Liver (tissue), 9 donors: Measurements from ENCODE around the gene NUDC. TPM values are rescaled to one million over a fixed set of nuclear protein-coding genes. Genes with fewer than 3 reads are reported as not detected.

Experiments
- DNase-seq: peaks from one replicate; pipeline ENCODE4 v3.0.0-alpha.2; 2017; ENCODE audit warnings: low spot score
- H3K27ac ChIP-seq, 2 donors: one replicate each; pipeline ENCODE4 v1.7.0; 2013; ENCODE audit warnings: inconsistent platforms in 2 of 2, low read length in 2 of 2, control low read depth in 1 of 2, low read depth in 1 of 2, mild to moderate bottlenecking in 1 of 2
- H3K27me3 ChIP-seq, 4 donors: one replicate each; pipeline versions ENCODE4 v1.6.1 to v1.7.0; 2013; ENCODE audit warnings: low read length in 3 of 4, inconsistent platforms in 1 of 4, mild to moderate bottlenecking in 1 of 4, moderate library complexity in 1 of 4; ENCODE audit not compliant: control insufficient read depth in 4 of 4, insufficient read depth in 4 of 4
- H3K36me3 ChIP-seq, 4 donors: one replicate each; pipeline versions ENCODE4 v1.6.1 to v1.7.0; 2013; ENCODE audit warnings: low read length in 3 of 4, mild to moderate bottlenecking in 3 of 4, low read depth in 1 of 4, moderate library complexity in 1 of 4; ENCODE audit not compliant: control insufficient read depth in 4 of 4, insufficient read depth in 3 of 4
- H3K4me1 ChIP-seq, 4 donors: one replicate each; pipeline versions ENCODE4 v1.6.1 to v1.7.0; 2013; ENCODE audit warnings: low read length in 3 of 4, mild to moderate bottlenecking in 3 of 4, moderate library complexity in 1 of 4; ENCODE audit not compliant: control insufficient read depth in 4 of 4, insufficient read depth in 4 of 4
- H3K4me3 ChIP-seq, 3 donors: one replicate each; pipeline versions ENCODE4 v1.6.1 to v1.7.0; 2013; ENCODE audit warnings: low read length in 3 of 3, control low read depth in 1 of 3, low read depth in 1 of 3, mild to moderate bottlenecking in 1 of 3
- H3K9ac ChIP-seq, 2 donors: one replicate each; pipeline ENCODE4 v1.7.0; 2013; ENCODE audit warnings: low read length in 2 of 2, mild to moderate bottlenecking in 2 of 2, moderate library complexity in 2 of 2, control low read depth in 1 of 2, low read depth in 1 of 2
- H3K9me3 ChIP-seq, 4 donors: one replicate each; pipeline versions ENCODE4 v1.6.1 to v1.7.0; 2013; ENCODE audit warnings: low read length in 3 of 4; ENCODE audit not compliant: control insufficient read depth in 4 of 4
- EGR1 ChIP-seq, 2 donors: IDR thresholded peaks; 2 replicates each; pipeline ENCODE4 v1.6.1; 2016 to 2018; ENCODE audit warnings: antibody characterized with exemption in 2 of 2, low read depth in 2 of 2
- FOXA1 ChIP-seq: IDR thresholded peaks from 2 replicates; pipeline ENCODE4 v1.6.1; 2016; ENCODE audit warnings: antibody characterized with exemption
- FOXA2 ChIP-seq: IDR thresholded peaks from 2 replicates; pipeline ENCODE4 v1.6.1; 2016; ENCODE audit warnings: antibody characterized with exemption
- GABPA ChIP-seq, 2 donors: IDR thresholded peaks in 1 of 2; conservative IDR thresholded peaks in 1 of 2; 2 replicates each; pipeline ENCODE4 v1.6.1; 2016; ENCODE audit warnings: antibody characterized with exemption in 2 of 2, mild to moderate bottlenecking in 1 of 2, moderate library complexity in 1 of 2
- HNF4A ChIP-seq, 2 donors: conservative IDR thresholded peaks; 2 replicates each; pipeline ENCODE4 v1.6.1; 2016; ENCODE audit warnings: antibody characterized with exemption in 2 of 2, mild to moderate bottlenecking in 2 of 2
- HNF4G ChIP-seq: IDR thresholded peaks from 2 replicates; pipeline ENCODE4 v1.6.1; 2016; ENCODE audit warnings: antibody characterized with exemption
- JUND ChIP-seq, 2 donors: IDR thresholded peaks; 2 replicates each; pipeline ENCODE4 v1.6.1; 2016; ENCODE audit warnings: antibody characterized with exemption in 2 of 2
- NR2F2 ChIP-seq: IDR thresholded peaks from 2 replicates; pipeline ENCODE4 v1.6.1; 2016; ENCODE audit warnings: antibody characterized with exemption
- RAD21 ChIP-seq, 2 donors: IDR thresholded peaks; 2 replicates each; pipeline ENCODE4 v1.6.1; 2016; ENCODE audit warnings: antibody characterized with exemption in 2 of 2, mild to moderate bottlenecking in 2 of 2
- RXRA ChIP-seq, 2 donors: IDR thresholded peaks; 2 replicates each; pipeline ENCODE4 v1.6.1; 2017 to 2018; ENCODE audit warnings: antibody characterized with exemption in 2 of 2, mild to moderate bottlenecking in 1 of 2
- SP1 ChIP-seq: IDR thresholded peaks from 2 replicates; pipeline ENCODE4 v1.6.1; 2018; ENCODE audit warnings: antibody characterized with exemption, mild to moderate bottlenecking
- TAF1 ChIP-seq: conservative IDR thresholded peaks from 2 replicates; pipeline ENCODE4 v1.6.1; 2016; ENCODE audit warnings: antibody characterized with exemption, mild to moderate bottlenecking
- YY1 ChIP-seq: IDR thresholded peaks from 2 replicates; pipeline ENCODE4 v1.6.1; 2016; ENCODE audit warnings: antibody characterized with exemption, mild to moderate bottlenecking
- WGBS: extraction: QIAGEN DNeasy Blood & Tissue Kit; methylation state at CpG from one replicate; pipeline ENCODE4 v1.1.7; 2013; 5-methylcytosine and 5-hydroxymethylcytosine counted together
- polyA plus RNA-seq, 2 donors: library from polyadenylated mRNA; stranded (reverse) in 1 of 2; unstranded in 1 of 2; fragments of 200-250 nt in 1 of 2; fragments of >200 nt in 1 of 2; fragmentation: Nextera tagmentation in 1 of 2; extraction: Ambion mirVana in 1 of 2; gene quantifications; one replicate each; pipeline versions ENCODE4 v1.2.1 to v1.2.3, GENCODE V29; 2013 to 2015
- total RNA-seq, 2 donors: library from RNA; depleted of rRNA; stranded (reverse); fragments of >200 nt; gene quantifications; one replicate each; pipeline ENCODE4 v1.2.3, GENCODE V29; 2014
- TF ChIP-seq, protein P1 (sequence below): IDR thresholded peaks from 2 replicates; pipeline ENCODE4 v1.6.1; 2016; ENCODE audit warnings: antibody characterized with exemption, mild to moderate bottlenecking
- TF ChIP-seq, protein P2 (sequence below): fragments of 150-350 bp; IDR thresholded peaks from 2 replicates; pipeline ENCODE4 v1.5.1; 2017; ENCODE audit warnings: improper control_type of control experiment, low read depth, low read length; ENCODE audit not compliant: missing input control
- TF ChIP-seq, protein P3 (sequence below): IDR thresholded peaks from 2 replicates; pipeline ENCODE4 v1.6.1; 2016; ENCODE audit warnings: antibody characterized with exemption
- TF ChIP-seq, protein P4 (sequence below): IDR thresholded peaks from 2 replicates; pipeline ENCODE4 v1.6.1; 2016; ENCODE audit warnings: antibody characterized with exemption
- TF ChIP-seq, protein P5 (sequence below): IDR thresholded peaks from 2 replicates; pipeline ENCODE4 v1.6.1; 2016; ENCODE audit warnings: antibody characterized with exemption
- donor health status: healthy.
- donor health status: healthy.
- donor health status: healthy.
- donor health status: healthy.
- donor health status: healthy.

Gene NUDC
- total and polyA plus RNA-seq, 4 donors = 18.2 to 50.7 (median 36.2) TPM

DNA sequence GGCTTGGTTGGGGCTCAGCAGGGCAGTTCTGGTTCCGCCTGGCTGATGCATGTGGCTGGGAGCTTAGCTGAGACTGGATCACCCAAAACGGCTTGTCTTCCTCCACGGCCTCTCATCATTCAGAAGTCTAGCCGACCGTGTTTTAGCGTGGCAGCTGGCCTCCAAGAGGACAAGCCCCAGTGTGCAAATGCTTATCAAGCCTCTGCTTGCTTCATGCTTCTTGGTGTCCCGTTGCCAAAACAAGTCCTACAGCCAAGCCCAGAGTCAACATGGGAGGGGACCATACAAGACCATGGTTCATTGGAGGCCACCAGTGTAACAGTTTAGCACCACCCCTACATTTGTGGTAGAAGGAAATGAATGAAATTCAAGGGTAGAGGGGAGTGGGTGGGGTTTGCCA lies 49.3 kb downstream of the NUDC start:
- H3K4me3 ChIP-seq = no peak overlapping the region
- H3K27me3 ChIP-seq = no peaks in the 10 kb centered on the region
- TF ChIP-seq NR2F2 (no peak), HNF4A (conservative IDR thresholded peaks at IDR 0.05) (no peak), HNF4G (no peak), GABPA (IDR thresholded peaks at IDR 0.05 in 1 of 2, conservative IDR thresholded peaks at IDR 0.05 in 1 of 2) (no peak), YY1 (no peak), EGR1 (IDR thresholded peaks at IDR 0.05; ENCODE audit: low read depth in 2 of 2) (no peak), RAD21 (IDR thresholded peaks at IDR 0.05) (no peak), FOXA2 (no peak), TAF1 (no peak), RXRA (IDR thresholded peaks at IDR 0.05) (no peak), FOXA1 (no peak), JUND (IDR thresholded peaks at IDR 0.05) (no peak), SP1 (no peak)
- TF ChIP-seq, protein P1, sequence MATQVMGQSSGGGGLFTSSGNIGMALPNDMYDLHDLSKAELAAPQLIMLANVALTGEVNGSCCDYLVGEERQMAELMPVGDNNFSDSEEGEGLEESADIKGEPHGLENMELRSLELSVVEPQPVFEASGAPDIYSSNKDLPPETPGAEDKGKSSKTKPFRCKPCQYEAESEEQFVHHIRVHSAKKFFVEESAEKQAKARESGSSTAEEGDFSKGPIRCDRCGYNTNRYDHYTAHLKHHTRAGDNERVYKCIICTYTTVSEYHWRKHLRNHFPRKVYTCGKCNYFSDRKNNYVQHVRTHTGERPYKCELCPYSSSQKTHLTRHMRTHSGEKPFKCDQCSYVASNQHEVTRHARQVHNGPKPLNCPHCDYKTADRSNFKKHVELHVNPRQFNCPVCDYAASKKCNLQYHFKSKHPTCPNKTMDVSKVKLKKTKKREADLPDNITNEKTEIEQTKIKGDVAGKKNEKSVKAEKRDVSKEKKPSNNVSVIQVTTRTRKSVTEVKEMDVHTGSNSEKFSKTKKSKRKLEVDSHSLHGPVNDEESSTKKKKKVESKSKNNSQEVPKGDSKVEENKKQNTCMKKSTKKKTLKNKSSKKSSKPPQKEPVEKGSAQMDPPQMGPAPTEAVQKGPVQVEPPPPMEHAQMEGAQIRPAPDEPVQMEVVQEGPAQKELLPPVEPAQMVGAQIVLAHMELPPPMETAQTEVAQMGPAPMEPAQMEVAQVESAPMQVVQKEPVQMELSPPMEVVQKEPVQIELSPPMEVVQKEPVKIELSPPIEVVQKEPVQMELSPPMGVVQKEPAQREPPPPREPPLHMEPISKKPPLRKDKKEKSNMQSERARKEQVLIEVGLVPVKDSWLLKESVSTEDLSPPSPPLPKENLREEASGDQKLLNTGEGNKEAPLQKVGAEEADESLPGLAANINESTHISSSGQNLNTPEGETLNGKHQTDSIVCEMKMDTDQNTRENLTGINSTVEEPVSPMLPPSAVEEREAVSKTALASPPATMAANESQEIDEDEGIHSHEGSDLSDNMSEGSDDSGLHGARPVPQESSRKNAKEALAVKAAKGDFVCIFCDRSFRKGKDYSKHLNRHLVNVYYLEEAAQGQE = no peak
- TF ChIP-seq, protein P2, sequence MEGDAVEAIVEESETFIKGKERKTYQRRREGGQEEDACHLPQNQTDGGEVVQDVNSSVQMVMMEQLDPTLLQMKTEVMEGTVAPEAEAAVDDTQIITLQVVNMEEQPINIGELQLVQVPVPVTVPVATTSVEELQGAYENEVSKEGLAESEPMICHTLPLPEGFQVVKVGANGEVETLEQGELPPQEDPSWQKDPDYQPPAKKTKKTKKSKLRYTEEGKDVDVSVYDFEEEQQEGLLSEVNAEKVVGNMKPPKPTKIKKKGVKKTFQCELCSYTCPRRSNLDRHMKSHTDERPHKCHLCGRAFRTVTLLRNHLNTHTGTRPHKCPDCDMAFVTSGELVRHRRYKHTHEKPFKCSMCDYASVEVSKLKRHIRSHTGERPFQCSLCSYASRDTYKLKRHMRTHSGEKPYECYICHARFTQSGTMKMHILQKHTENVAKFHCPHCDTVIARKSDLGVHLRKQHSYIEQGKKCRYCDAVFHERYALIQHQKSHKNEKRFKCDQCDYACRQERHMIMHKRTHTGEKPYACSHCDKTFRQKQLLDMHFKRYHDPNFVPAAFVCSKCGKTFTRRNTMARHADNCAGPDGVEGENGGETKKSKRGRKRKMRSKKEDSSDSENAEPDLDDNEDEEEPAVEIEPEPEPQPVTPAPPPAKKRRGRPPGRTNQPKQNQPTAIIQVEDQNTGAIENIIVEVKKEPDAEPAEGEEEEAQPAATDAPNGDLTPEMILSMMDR = no peak
- TF ChIP-seq, protein P3, sequence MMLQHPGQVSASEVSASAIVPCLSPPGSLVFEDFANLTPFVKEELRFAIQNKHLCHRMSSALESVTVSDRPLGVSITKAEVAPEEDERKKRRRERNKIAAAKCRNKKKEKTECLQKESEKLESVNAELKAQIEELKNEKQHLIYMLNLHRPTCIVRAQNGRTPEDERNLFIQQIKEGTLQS = no peak
- TF ChIP-seq, protein P4, sequence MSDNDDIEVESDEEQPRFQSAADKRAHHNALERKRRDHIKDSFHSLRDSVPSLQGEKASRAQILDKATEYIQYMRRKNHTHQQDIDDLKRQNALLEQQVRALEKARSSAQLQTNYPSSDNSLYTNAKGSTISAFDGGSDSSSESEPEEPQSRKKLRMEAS = no peak
- no peak overlapping the region for H3K27ac ChIP-seq
- H3K9ac ChIP-seq = no peak overlapping the region
- no peaks in the 10 kb centered on the region for H3K36me3 ChIP-seq
- no peaks in the 10 kb centered on the region for H3K9me3 ChIP-seq
- no peak for DNase-seq
- peaks cover 0 to 7% (median 4%) of the 10 kb centered on the region in 4 donors for H3K4me1 ChIP-seq
- 70% methylated on average over 7 of the region's 7 CpGs for WGBS

DNA sequence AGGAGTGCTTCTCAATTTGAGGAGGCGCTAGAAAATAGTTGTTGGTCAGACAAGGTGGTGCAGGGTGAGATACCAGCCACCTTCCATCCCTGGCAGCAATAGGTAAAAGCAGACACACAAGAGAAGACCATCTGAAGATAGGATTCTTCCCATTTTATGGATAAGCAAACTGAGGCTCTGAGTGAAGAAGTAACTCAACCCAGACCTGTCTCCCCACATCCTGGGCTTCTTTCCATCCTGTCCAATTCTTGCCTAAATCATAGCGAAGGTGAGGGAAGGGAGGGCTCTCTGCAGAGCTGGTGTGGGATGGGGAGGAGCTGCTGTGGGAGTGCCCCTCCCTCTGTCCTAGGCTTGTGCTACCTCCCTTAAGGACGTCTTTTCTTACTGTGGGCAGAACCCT lies 50.0 kb downstream of the NUDC start:
- H3K27ac ChIP-seq = no peak overlapping the region
- no peak for DNase-seq
- 88% methylated on average over 3 of the region's 3 CpGs for WGBS
- H3K9ac ChIP-seq = no peak overlapping the region
- TF ChIP-seq FOXA1 = no peak
- TF ChIP-seq FOXA2 = no peak
- TF ChIP-seq, protein P3 = no peak
- TF ChIP-seq EGR1 (IDR thresholded peaks at IDR 0.05; ENCODE audit: low read depth in 2 of 2) = no peak
- no peak for TF ChIP-seq HNF4G
- no peak for TF ChIP-seq YY1
- TF ChIP-seq, protein P4 = no peak
- TF ChIP-seq, protein P5, sequence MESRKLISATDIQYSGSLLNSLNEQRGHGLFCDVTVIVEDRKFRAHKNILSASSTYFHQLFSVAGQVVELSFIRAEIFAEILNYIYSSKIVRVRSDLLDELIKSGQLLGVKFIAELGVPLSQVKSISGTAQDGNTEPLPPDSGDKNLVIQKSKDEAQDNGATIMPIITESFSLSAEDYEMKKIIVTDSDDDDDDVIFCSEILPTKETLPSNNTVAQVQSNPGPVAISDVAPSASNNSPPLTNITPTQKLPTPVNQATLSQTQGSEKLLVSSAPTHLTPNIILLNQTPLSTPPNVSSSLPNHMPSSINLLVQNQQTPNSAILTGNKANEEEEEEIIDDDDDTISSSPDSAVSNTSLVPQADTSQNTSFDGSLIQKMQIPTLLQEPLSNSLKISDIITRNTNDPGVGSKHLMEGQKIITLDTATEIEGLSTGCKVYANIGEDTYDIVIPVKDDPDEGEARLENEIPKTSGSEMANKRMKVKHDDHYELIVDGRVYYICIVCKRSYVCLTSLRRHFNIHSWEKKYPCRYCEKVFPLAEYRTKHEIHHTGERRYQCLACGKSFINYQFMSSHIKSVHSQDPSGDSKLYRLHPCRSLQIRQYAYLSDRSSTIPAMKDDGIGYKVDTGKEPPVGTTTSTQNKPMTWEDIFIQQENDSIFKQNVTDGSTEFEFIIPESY = no peak
- no peak for TF ChIP-seq RXRA (IDR thresholded peaks at IDR 0.05)
- no peak for TF ChIP-seq HNF4A (conservative IDR thresholded peaks at IDR 0.05)
- no peak for TF ChIP-seq JUND (IDR thresholded peaks at IDR 0.05)
- no peak for TF ChIP-seq SP1
- no peak for TF ChIP-seq TAF1
- TF ChIP-seq GABPA (IDR thresholded peaks at IDR 0.05 in 1 of 2, conservative IDR thresholded peaks at IDR 0.05 in 1 of 2) = no peak
- TF ChIP-seq, protein P2 = no peak
- TF ChIP-seq RAD21 (IDR thresholded peaks at IDR 0.05) = no peak
- TF ChIP-seq NR2F2 = no peak
- H3K27me3 ChIP-seq = no peaks in the 10 kb centered on the region
- peaks cover 0 to 3% (median 2%) of the 10 kb centered on the region in 4 donors for H3K4me1 ChIP-seq
- no peaks in the 10 kb centered on the region for H3K36me3 ChIP-seq
- H3K4me3 ChIP-seq = no peak overlapping the region
- H3K9me3 ChIP-seq = no peaks in the 10 kb centered on the region
